K562 (cell line): ENCODE results near the gene OXSR1. TPM values are rescaled to one million over a fixed set of nuclear protein-coding genes. Genes with fewer than 3 reads are reported as not detected.

Experiments
- ATAC-seq: fragments of 200-7000 bp; cut with Tn5 transposase; 3 replicates; pipeline ENCODE4 v1.9.1; 2020; ENCODE audit warnings: moderate library complexity
- BruUV-seq: library from RNA; stranded (reverse); fragments of 400-500 nt; replicated peaks from 2 replicates; lab custom pipeline; 2021; lab: Mats Ljungman, UMichigan
- CTCF ChIA-PET: fragments of 300-600 bp; formaldehyde crosslinking; extraction: SDS; loops from one replicate; lab custom pipeline; 2021; ENCODE audit warnings: low intra/inter-chr PET ratio; lab: Yijun Ruan, JAX
- POLR2A ChIA-PET: fragments of 300-600, 350-650 bp; sonication (Branson Sonifier 250); formaldehyde crosslinking; extraction: SDS; loops from one replicate; lab custom pipeline; 2021; ENCODE audit warnings: antibody characterized with exemption, inconsistent platforms; lab: Yijun Ruan, JAX
- DNase-seq, 4 experiments: peaks; one replicate each; pipeline versions ENCODE4 v3.0.0 to v3.0.0-alpha.2; 2011 to 2018; ENCODE audit warnings: low spot score in 3 of 4, mixed read lengths in 3 of 4; ENCODE audit errors: extremely low read depth in 1 of 4
- FAIRE-seq: peaks from 2 replicates; lab custom pipeline; 2011; peaks lifted over from hg19 to GRCh38; lab: Jason Lieb, UNC
- H2AFZ ChIP-seq: 2 replicates; pipeline ENCODE4 v1.6.0; 2011; ENCODE audit warnings: low read depth, low read length, control low read depth, inconsistent platforms
- H3K27ac ChIP-seq: fragments of 200-600 bp; 3 replicates; pipeline ENCODE4 v1.8.0; 2011; ENCODE audit warnings: low read depth, mild to moderate bottlenecking, control low read depth, inconsistent platforms, low read length, moderate library complexity, mixed read lengths; ENCODE audit errors: extremely low read depth
- H3K27me3 ChIP-seq, 2 experiments: fragments of 300-600 bp in 1 of 2; 2 replicates in 1 of 2; 3 replicates in 1 of 2; pipeline versions ENCODE4 v1.6.0 to v1.8.0; 2011; ENCODE audit warnings: inconsistent platforms in 2 of 2, low read length in 2 of 2, mild to moderate bottlenecking in 1 of 2, mixed read lengths in 1 of 2, moderate library complexity in 1 of 2; ENCODE audit not compliant: control insufficient read depth in 2 of 2, insufficient read depth in 2 of 2
- H3K36me3 ChIP-seq: fragments of 300-600 bp; 3 replicates; pipeline ENCODE4 v1.8.0; 2011; ENCODE audit warnings: mild to moderate bottlenecking, low read length, inconsistent platforms; ENCODE audit not compliant: control insufficient read depth, insufficient read depth
- H3K4me1 ChIP-seq, 2 experiments: fragments of 200-600 bp in 1 of 2; replicated peaks in 1 of 2; 2 replicates in 1 of 2; 3 replicates in 1 of 2; pipeline versions ENCODE4 v1.5.1 to v1.8.0; 2011; ENCODE audit warnings: inconsistent platforms in 2 of 2, low read length in 2 of 2, mild to moderate bottlenecking in 1 of 2, mixed read lengths in 1 of 2, moderate library complexity in 1 of 2; ENCODE audit not compliant: control insufficient read depth in 2 of 2, insufficient read depth in 2 of 2
- H3K4me2 ChIP-seq: 2 replicates; pipeline ENCODE4 v1.6.1; 2011; ENCODE audit warnings: low read length, control low read depth, inconsistent platforms, mixed read lengths; ENCODE audit not compliant: insufficient read depth
- H3K4me3 ChIP-seq: fragments of 200-600 bp; sonication (generic), shearing (Covaris generic); 2 replicates; pipeline ENCODE4 v1.5.1; 2016; ENCODE audit warnings: control low read depth, inconsistent platforms
- H3K79me2 ChIP-seq: fragments of 200-600 bp; 3 replicates; pipeline ENCODE4 v1.8.0; 2011; ENCODE audit warnings: low read length, inconsistent platforms; ENCODE audit not compliant: control insufficient read depth, insufficient read depth
- H3K9ac ChIP-seq, 2 experiments: 2 replicates each; pipeline versions ENCODE4 v1.6.0 to v1.6.1; 2011; ENCODE audit warnings: low read depth in 2 of 2, low read length in 2 of 2, control low read depth in 1 of 2, inconsistent platforms in 1 of 2, mild to moderate bottlenecking in 1 of 2, mixed read lengths in 1 of 2; ENCODE audit not compliant: insufficient read depth in 1 of 2
- H3K9me1 ChIP-seq: one replicate; pipeline ENCODE4 v1.6.0; 2011; ENCODE audit warnings: inconsistent platforms, mild to moderate bottlenecking, low read length, moderate library complexity; ENCODE audit not compliant: control insufficient read depth, insufficient read depth
- H3K9me3 ChIP-seq: replicated peaks from 2 replicates; pipeline ENCODE4 v1.5.1; 2011; ENCODE audit warnings: low read depth, low read length, inconsistent platforms; ENCODE audit not compliant: control insufficient read depth, insufficient read depth
- H4K20me1 ChIP-seq: replicated peaks from 2 replicates; pipeline ENCODE4 v1.6.1; 2011; ENCODE audit warnings: low read length, inconsistent platforms, mixed read lengths; ENCODE audit not compliant: control insufficient read depth, insufficient read depth
- ATF3 ChIP-seq, 2 experiments: fragments of 450-650 bp in 1 of 2; sonication (generic) in 1 of 2; formaldehyde crosslinking in 1 of 2; IDR thresholded peaks in 1 of 2; conservative IDR thresholded peaks in 1 of 2; 2 replicates each; pipeline versions ENCODE4 v1.6.1 to v1.8.1; 2016 to 2023; ENCODE audit warnings: mild to moderate bottlenecking in 2 of 2, moderate library complexity in 2 of 2, inconsistent platforms in 1 of 2, missing genetic modification reagents in 1 of 2
- CEBPG ChIP-seq, 3 experiments: fragments of 200-800 bp in 1 of 3; sonication (Bioruptor generic) in 1 of 3; sonication (generic) in 1 of 3; formaldehyde crosslinking in 1 of 3; IDR thresholded peaks in 2 of 3; conservative IDR thresholded peaks in 1 of 3; 2 replicates each; pipeline versions ENCODE4 v1.6.1 to v1.8.0; 2016 to 2022; ENCODE audit warnings: missing compliant biosample characterization in 2 of 3, missing genetic modification characterization in 2 of 3, mild to moderate bottlenecking in 1 of 3, missing genetic modification reagents in 1 of 3
- CREM ChIP-seq: IDR thresholded peaks from 2 replicates; pipeline ENCODE4 v1.6.1; 2014; ENCODE audit warnings: antibody characterized with exemption, low read depth
- CTBP1 ChIP-seq: fragments of 450-650 bp; IDR thresholded peaks from 2 replicates; pipeline ENCODE4 v1.6.1; 2016; ENCODE audit warnings: borderline replicate concordance
- E2F5 ChIP-seq: sonication (generic); formaldehyde crosslinking; IDR thresholded peaks from 2 replicates; pipeline ENCODE4 v1.8.0; 2022; ENCODE audit warnings: mild to moderate bottlenecking, missing genetic modification reagents
- ELF1 ChIP-seq: fragments of 200-800 bp; sonication (Bioruptor generic); IDR thresholded peaks from 2 replicates; pipeline ENCODE4 v1.6.1; 2016; ENCODE audit warnings: missing genetic modification characterization, missing compliant biosample characterization
- ELF2 ChIP-seq: fragments of 250-450 bp; sonication (Bioruptor Pico); IDR thresholded peaks from 2 replicates; pipeline ENCODE4 v1.5.0; 2021; ENCODE audit warnings: mild to moderate bottlenecking
- FOSL1 ChIP-seq: fragments of 200-800 bp; sonication (Bioruptor generic); conservative IDR thresholded peaks from 2 replicates; pipeline ENCODE4 v1.6.1; 2016; ENCODE audit warnings: missing genetic modification characterization, missing compliant biosample characterization
- NR2C2 ChIP-seq, 2 experiments: fragments of 200-800 bp in 1 of 2; sonication (Bioruptor generic) in 1 of 2; sonication (generic) in 1 of 2; formaldehyde crosslinking in 1 of 2; IDR thresholded peaks; 2 replicates each; pipeline versions ENCODE4 v1.6.1 to v1.8.0; 2016 to 2022; ENCODE audit warnings: mild to moderate bottlenecking in 1 of 2, missing compliant biosample characterization in 1 of 2, missing genetic modification characterization in 1 of 2, missing genetic modification reagents in 1 of 2
- RBM14 ChIP-seq: fragments of 200-400 bp; formaldehyde crosslinking; IDR thresholded peaks from 2 replicates; pipeline ENCODE4 v1.6.1; 2018; ENCODE audit warnings: low read depth, mild to moderate bottlenecking, low read length, moderate library complexity, borderline replicate concordance; ENCODE audit not compliant: insufficient read depth
- RCOR1 ChIP-seq, 2 experiments: IDR thresholded peaks; 2 replicates each; pipeline ENCODE4 v1.6.1; 2012; ENCODE audit warnings: low read depth in 2 of 2, low read length in 2 of 2, borderline replicate concordance in 1 of 2, improper control_type of control experiment in 1 of 2
- SPI1 ChIP-seq: IDR thresholded peaks from 2 replicates; pipeline ENCODE4 v1.6.1; 2011; ENCODE audit warnings: low read depth, low read length, control low read depth, borderline replicate concordance
- THAP12 ChIP-seq: fragments of 250-450 bp; sonication (Bioruptor Pico); IDR thresholded peaks from 2 replicates; pipeline ENCODE4 v1.9.0; 2021; ENCODE audit warnings: mild to moderate bottlenecking, inconsistent platforms
- ZNF589 ChIP-seq: fragments of 200-800 bp; sonication (Bioruptor generic); IDR thresholded peaks from 2 replicates; pipeline ENCODE4 v1.6.1; 2016; ENCODE audit warnings: low read depth, missing genetic modification characterization, missing compliant biosample characterization
- WGBS: fragments of 100-300 bp; shearing (Covaris generic); methylation state at CpG from one replicate; pipeline ENCODE4 v1.1.6; 2016; ENCODE audit warnings: low coverage, mixed read lengths; ENCODE audit not compliant: insufficient coverage; ENCODE audit errors: missing lambda C conversion rate; 5-methylcytosine and 5-hydroxymethylcytosine counted together
- in situ Hi-C: fragments of 300-500 bp; cut with MboI; formaldehyde crosslinking; loops from 4 replicates; pipeline ENCODE4 v1.15.0; 2018; ENCODE audit warnings: inconsistent platforms, mixed read lengths
- intact Hi-C: fragments of 100-400 bp; cut with micrococcal nuclease; formaldehyde crosslinking; loops from 2 replicates; pipeline ENCODE4 v1.14.2; 2022
- polyA plus RNA-seq, 8 experiments: library from polyadenylated mRNA; depleted of rRNA in 4 of 8; stranded (reverse) in 5 of 8; unstranded in 3 of 8; fragments of >200 nt; fragmentation: Nextera tagmentation in 2 of 8; fragmentation: Illumina TruSeq in 1 of 8; extraction: Ambion mirVana in 2 of 8; extraction: Trizol in 1 of 8; gene quantifications; 2 replicates each; pipeline versions ENCODE4 v1.2.1 to v1.2.3, GENCODE V29; 2011 to 2014; ENCODE audit warnings: inconsistent platforms in 1 of 8, missing spikeins in 1 of 8
- total RNA-seq, 7 experiments: library from RNA; depleted of rRNA in 6 of 7; stranded (reverse); fragments of >200 nt in 6 of 7; fragmentation: Illumina TruSeq in 2 of 7; extraction: Trizol in 2 of 7; gene quantifications; 2 replicates each; pipeline versions ENCODE4 v1.2.1 to v1.2.3, GENCODE V29; 2011 to 2021; ENCODE audit warnings: low replicate concordance in 1 of 7

The OXSR1 gene
- total and polyA plus RNA-seq, 9 of the 15 experiments (the other 6 are each of a cell fraction or from before 2014, with no cell fraction given), result 15.7 to 87.6 (median 48.7) TPM

- no peak for FAIRE-seq
- Histone ChIP-seq H3K9ac (no peak overlapping the region), H3K4me1 (peaks cover 9 to 30% of the 10 kb centered on the region in 2 experiments), H3K4me3 (no peak overlapping the region), H3K36me3 (no peaks in the 10 kb centered on the region), H3K27ac (no peak overlapping the region), H3K79me2 (no peaks in the 10 kb centered on the region), H4K20me1 (no peaks in the 10 kb centered on the region), H3K4me2 (no peak overlapping the region), H2AFZ (peak overlapping the region; percentile 18; the same call in 1 of the 2 replicates), H3K9me3 (no peaks in the 10 kb centered on the region), H3K27me3 (no peaks in the 10 kb centered on the region), H3K9me1 (no peaks in the 10 kb centered on the region)
- in situ Hi-C loops (no loop called here), intact Hi-C loops (no loop called here)
- BruUV-seq, result no TSS peak
- 54% methylated on average over 3 of the region's 3 CpGs for WGBS
- ChIA-PET CTCF (interaction anchor here (0.6 kb wide), 1 partner anchor 931 kb away, joined by 4 read pairs; no protein-coding TSS in a partner anchor), POLR2A (interaction anchor here (1.0 to 4.3 kb wide), 3 partner anchors 10 to 15 kb away, joined by 3 to 29 read pairs (median 14); partner anchors contain the start of genes ACAA1 and OXSR1)
- no peak for DNase-seq
- ATAC-seq, result no peak
- TF ChIP-seq CEBPG (CRISPR knock-in tag; IDR thresholded peaks at IDR 0.05) (peak; percentile 74; the same call in 1 of the 2 replicates), CEBPG (tag; conservative IDR thresholded peaks at IDR 0.05 in 1 of 2, IDR thresholded peaks at IDR 0.05 in 1 of 2) (no peak; a peak in 1 of 4 replicates), ELF1 (tag) (peak; percentile 58; the same call in 1 of the 2 replicates), SPI1 (0 out of 2 replicates have a peak, but pooled peaks have one; percentile 33), RBM14 (no peak), ELF2 (0 out of 2 replicates have a peak, but pooled peaks have one; percentile 6), FOSL1 (peak; percentile 50), RCOR1 (IDR thresholded peaks at IDR 0.05; ENCODE audit: borderline replicate concordance in 1 of 2, low read depth in 2 of 2, low read length in 2 of 2) (0 out of 4 replicates have a peak, but pooled peaks of 1 of the 2 experiments have one; percentile 13), CREM (0 out of 2 replicates have a peak, but pooled peaks have one; percentile 17), E2F5 (0 out of 2 replicates have a peak, but pooled peaks have one; percentile 44), ZNF589 (peak; percentile 56; the same call in 1 of the 2 replicates), ATF3 (IDR thresholded peaks at IDR 0.05) (peak; percentile 28; the same call in 1 of the 2 replicates), ATF3 (CRISPR knock-in tag; conservative IDR thresholded peaks at IDR 0.05) (no peak), THAP12 (CRISPR knock-in tag) (no peak), CTBP1 (0 out of 2 replicates have a peak, but pooled peaks have one; percentile 16), NR2C2 (CRISPR knock-in tag; IDR thresholded peaks at IDR 0.05) (no peak), NR2C2 (tag; IDR thresholded peaks at IDR 0.05) (peak; percentile 64)
Observed at GRCh38 chr3:38151667-38152265, 13.6 kb upstream of the OXSR1 start.
